Tibial nerve (tissue), 4 donors: ENCODE data around the gene FOXP4. TPM values are rescaled to one million over a fixed set of nuclear protein-coding genes. Genes with fewer than 3 reads are reported as not detected.

Experiments
- DNase-seq, 2 donors: peaks; one replicate each; pipeline ENCODE4 v3.0.0-alpha.2; 2019; ENCODE audit warnings: low spot score in 2 of 2
- H3K27ac ChIP-seq, 4 donors: fragments of 200-600 bp; sonication (generic) in 3 of 4; one replicate each; pipeline ENCODE4 v1.5.1; 2017 to 2019; ENCODE audit warnings: mild to moderate bottlenecking in 1 of 4
- H3K27me3 ChIP-seq, 2 donors: fragments of 200-600 bp; sonication (generic) in 1 of 2; one replicate each; pipeline versions ENCODE4 v1.5.1 to v1.6.0; 2017 to 2019
- H3K36me3 ChIP-seq, 3 donors: fragments of 200-600 bp; sonication (generic); one replicate each; pipeline ENCODE4 v1.5.1; 2018 to 2019
- H3K4me1 ChIP-seq, 4 donors: fragments of 200-600 bp; sonication (generic) in 3 of 4; one replicate each; pipeline ENCODE4 v1.5.1; 2017 to 2019
- H3K4me3 ChIP-seq, 4 donors: fragments of 200-600 bp; sonication (generic) in 3 of 4; one replicate each; pipeline ENCODE4 v1.5.1; 2017 to 2019; ENCODE audit warnings: mild to moderate bottlenecking in 1 of 4, moderate library complexity in 1 of 4
- H3K9me3 ChIP-seq, 4 donors: fragments of 200-600 bp; sonication (generic) in 3 of 4; one replicate each; pipeline ENCODE4 v1.5.1; 2017 to 2019
- EP300 ChIP-seq, 2 donors: sonication (generic); formaldehyde crosslinking; IDR thresholded peaks; one replicate each; pipeline ENCODE4 v1.6.1; 2017; ENCODE audit warnings: antibody characterized with exemption in 2 of 2, mild to moderate bottlenecking in 1 of 2
- POLR2A ChIP-seq, 2 donors: fragments of 450-650 bp; IDR thresholded peaks; one replicate each; pipeline ENCODE4 v1.6.1; 2017; ENCODE audit warnings: antibody characterized with exemption in 2 of 2, mild to moderate bottlenecking in 2 of 2, moderate library complexity in 2 of 2
- WGBS, 2 donors: methylation state at CpG; one replicate each; pipeline ENCODE4 v1.1.5; 2018; 5-methylcytosine and 5-hydroxymethylcytosine counted together
- total RNA-seq, 4 donors: library from RNA; depleted of rRNA; stranded (reverse); fragments of >200 nt; gene quantifications; one replicate each; pipeline ENCODE4 v1.1.0, GENCODE V29; 2016
- TF ChIP-seq, protein P1 (sequence below), 5 experiments: fragments of 200-600 bp in 3 of 5; fragments of 450-650 bp in 2 of 5; sonication (generic) in 3 of 5; IDR thresholded peaks; one replicate each; pipeline ENCODE4 v1.5.1; 2016 to 2019; ENCODE audit warnings: antibody characterized with exemption in 5 of 5, mild to moderate bottlenecking in 3 of 5, moderate library complexity in 2 of 5

FOXP4 gene
- total RNA-seq, 4 donors from 2014 or later: 11.1 to 16.2 (median 14.7) TPM

DNA sequence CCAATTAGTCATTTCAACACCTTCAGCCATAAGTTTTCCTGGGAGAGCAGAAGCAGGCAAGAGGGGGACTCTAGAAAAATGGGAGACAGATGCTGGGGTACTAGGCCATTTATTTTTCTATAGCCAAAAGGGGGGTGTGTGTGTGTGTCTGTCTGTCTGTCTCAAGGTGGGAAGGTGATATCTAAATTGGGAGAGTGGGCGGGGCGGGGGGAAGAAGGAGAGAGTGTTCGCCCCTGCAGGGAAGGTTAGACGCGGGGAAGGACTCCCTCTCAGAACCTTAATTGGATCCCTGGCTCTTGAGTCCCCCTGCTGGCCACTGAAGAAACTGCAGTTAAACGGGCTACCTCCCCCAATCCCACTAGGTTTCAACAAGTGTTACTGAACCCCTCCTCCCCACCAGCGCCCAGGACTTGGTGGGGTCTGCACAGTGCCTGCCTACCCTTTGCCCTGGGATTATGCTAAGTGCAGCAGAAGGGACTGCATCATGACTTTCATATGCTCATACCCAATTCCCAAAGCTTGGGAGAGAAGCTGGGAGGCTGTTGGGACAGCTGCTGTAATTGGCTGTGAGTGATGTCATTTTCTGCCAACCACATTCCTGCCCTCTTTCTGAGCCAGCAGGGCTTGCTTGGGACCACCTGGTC lies 45.8 kb downstream of the FOXP4 start:
- DNase-seq: peak; percentile 69 to 90
- H3K27me3 ChIP-seq: no peaks in the 10 kb centered on the region
- H3K27ac ChIP-seq: peak overlapping the region in 1 of 4 donors; percentile 47
- TF ChIP-seq EP300 (IDR thresholded peaks at IDR 0.05): no peak
- TF ChIP-seq POLR2A (IDR thresholded peaks at IDR 0.05): no peak
- TF ChIP-seq, protein P1, sequence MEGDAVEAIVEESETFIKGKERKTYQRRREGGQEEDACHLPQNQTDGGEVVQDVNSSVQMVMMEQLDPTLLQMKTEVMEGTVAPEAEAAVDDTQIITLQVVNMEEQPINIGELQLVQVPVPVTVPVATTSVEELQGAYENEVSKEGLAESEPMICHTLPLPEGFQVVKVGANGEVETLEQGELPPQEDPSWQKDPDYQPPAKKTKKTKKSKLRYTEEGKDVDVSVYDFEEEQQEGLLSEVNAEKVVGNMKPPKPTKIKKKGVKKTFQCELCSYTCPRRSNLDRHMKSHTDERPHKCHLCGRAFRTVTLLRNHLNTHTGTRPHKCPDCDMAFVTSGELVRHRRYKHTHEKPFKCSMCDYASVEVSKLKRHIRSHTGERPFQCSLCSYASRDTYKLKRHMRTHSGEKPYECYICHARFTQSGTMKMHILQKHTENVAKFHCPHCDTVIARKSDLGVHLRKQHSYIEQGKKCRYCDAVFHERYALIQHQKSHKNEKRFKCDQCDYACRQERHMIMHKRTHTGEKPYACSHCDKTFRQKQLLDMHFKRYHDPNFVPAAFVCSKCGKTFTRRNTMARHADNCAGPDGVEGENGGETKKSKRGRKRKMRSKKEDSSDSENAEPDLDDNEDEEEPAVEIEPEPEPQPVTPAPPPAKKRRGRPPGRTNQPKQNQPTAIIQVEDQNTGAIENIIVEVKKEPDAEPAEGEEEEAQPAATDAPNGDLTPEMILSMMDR (IDR thresholded peaks at IDR 0.05): peak; percentile 87 to 96 (median 93)
- H3K4me3 ChIP-seq: no peak overlapping the region
- no peaks in the 10 kb centered on the region for H3K9me3 ChIP-seq
- WGBS, 2 donors: 2 to 3% methylated on average over 7 of the region's 7 CpGs
- peaks cover 0 to 9% (median 0%) of the 10 kb centered on the region in 4 donors for H3K4me1 ChIP-seq
- peaks cover 0 to 90% (median 0%) of the 10 kb centered on the region in 3 donors for H3K36me3 ChIP-seq

DNA sequence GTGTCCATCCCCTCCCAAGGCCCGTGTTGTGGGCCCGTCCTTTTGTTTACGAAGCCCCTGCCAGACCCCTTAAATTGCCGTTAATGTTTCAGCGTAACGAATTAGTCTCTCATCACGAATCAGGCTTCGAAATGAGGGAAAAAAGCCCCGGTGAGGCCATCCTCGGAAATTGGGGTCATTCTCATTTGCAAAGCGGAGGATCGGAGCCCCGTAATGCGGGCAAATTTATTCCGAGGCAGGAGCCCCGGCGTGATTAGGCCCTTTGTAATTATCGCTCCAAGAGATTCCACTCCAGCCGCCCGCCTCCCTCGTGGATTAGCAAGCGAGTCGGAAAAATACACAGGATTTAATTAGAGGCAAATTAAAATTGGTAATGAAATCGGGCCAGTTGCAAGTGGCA lies 47.2 kb downstream of the FOXP4 start:
- no peak for DNase-seq
- H3K4me1 ChIP-seq: peaks cover 0 to 9% (median 0%) of the 10 kb centered on the region in 4 donors
- no peak overlapping the region for H3K27ac ChIP-seq
- TF ChIP-seq POLR2A (IDR thresholded peaks at IDR 0.05): no peak
- TF ChIP-seq, protein P1 (IDR thresholded peaks at IDR 0.05): no peak
- TF ChIP-seq EP300 (IDR thresholded peaks at IDR 0.05): no peak
- H3K27me3 ChIP-seq: no peaks in the 10 kb centered on the region
- H3K9me3 ChIP-seq: no peaks in the 10 kb centered on the region
- peaks cover 0 to 89% (median 0%) of the 10 kb centered on the region in 3 donors for H3K36me3 ChIP-seq
- WGBS, 2 donors: 84 to 85% methylated on average over 24 of the region's 24 CpGs
- H3K4me3 ChIP-seq: no peak overlapping the region

DNA sequence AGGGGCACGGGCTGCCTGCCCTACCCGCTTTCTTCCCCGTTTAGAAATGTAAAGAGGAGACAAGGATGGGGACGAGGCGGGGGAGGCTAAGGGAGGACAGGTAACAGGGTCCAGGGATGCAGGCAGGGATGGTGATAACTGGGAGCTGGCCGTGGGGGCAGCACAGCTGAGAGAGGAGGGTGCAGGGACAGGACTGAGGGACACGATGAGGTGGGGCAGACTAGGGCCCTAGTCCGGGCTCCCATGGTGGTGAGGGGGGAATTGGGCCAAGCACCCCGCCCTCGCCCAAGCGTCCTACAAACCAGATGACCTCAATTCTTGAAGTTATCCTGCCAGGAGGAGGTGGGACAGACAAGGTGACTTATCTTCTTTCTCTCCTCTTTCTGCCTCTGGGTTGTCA lies 47.7 kb downstream of the FOXP4 start:
- 79 to 82% methylated on average over 11 of the region's 11 CpGs for WGBS, 2 donors
- no peak overlapping the region for H3K27ac ChIP-seq
- peaks cover 0 to 89% (median 0%) of the 10 kb centered on the region in 3 donors for H3K36me3 ChIP-seq

DNA sequence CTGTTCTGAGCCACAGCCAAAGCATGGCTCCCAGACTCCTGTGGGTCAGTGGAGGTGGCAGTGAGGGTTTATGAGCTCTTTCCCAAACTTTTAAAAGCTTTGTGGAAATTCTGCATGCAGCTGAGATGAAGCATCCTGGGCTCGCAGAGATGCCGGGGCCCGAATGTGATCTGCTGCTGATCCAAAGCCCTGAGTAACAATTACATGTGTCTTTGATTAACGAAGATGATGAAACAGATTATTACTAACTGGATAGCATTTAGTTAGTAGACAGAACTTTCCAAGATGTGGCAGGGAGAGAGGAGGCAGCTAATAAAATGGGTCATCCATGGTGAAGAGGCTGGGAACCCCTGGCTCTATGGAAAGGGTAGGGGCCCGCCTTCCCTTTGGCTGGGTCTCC lies 48.1 kb downstream of the FOXP4 start:
- Histone ChIP-seq H3K36me3 (peaks cover 0 to 89% (median 0%) of the 10 kb centered on the region in 3 donors), H3K9me3 (no peaks in the 10 kb centered on the region), H3K4me3 (no peak overlapping the region), H3K4me1 (peaks cover 0 to 9% (median 0%) of the 10 kb centered on the region in 4 donors), H3K27me3 (no peaks in the 10 kb centered on the region), H3K27ac (no peak overlapping the region)
- TF ChIP-seq, protein P1 (IDR thresholded peaks at IDR 0.05): no peak
- WGBS, 2 donors: 88 to 90% methylated on average over 5 of the region's 5 CpGs
- no peak for DNase-seq

More for the DNA sequence above, 47.7 kb downstream of the FOXP4 start:
- Histone ChIP-seq H3K27me3 (no peaks in the 10 kb centered on the region), H3K4me3 (no peak overlapping the region), H3K4me1 (peaks cover 0 to 9% (median 0%) of the 10 kb centered on the region in 4 donors), H3K9me3 (no peaks in the 10 kb centered on the region)
- no peak for TF ChIP-seq EP300 (IDR thresholded peaks at IDR 0.05)
- TF ChIP-seq, protein P1 (IDR thresholded peaks at IDR 0.05): no peak
- TF ChIP-seq POLR2A (IDR thresholded peaks at IDR 0.05): no peak
- no peak for DNase-seq

DNA sequence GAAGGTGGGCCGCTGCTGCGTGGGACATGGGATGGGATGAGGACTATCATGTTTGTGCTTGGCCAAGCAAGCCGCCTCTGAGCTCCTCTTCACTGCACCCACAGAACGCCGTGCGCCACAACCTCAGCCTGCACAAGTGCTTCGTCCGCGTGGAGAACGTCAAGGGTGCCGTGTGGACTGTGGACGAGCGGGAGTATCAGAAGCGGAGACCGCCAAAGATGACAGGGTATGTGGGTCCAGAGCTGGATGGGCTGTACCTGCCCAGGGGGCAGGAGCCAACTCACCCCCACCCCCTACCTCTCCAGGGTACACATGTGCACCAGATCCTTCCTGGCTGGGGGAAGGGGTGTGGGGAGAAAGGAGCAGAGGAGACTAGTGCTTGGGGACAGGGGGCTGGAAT lies 48.6 kb downstream of the FOXP4 start:
- Histone ChIP-seq H3K9me3 (no peaks in the 10 kb centered on the region), H3K27ac (no peak overlapping the region), H3K4me1 (peaks cover 0 to 9% (median 0%) of the 10 kb centered on the region in 4 donors), H3K36me3 (peaks cover 0 to 89% (median 0%) of the 10 kb centered on the region in 3 donors), H3K4me3 (no peak overlapping the region), H3K27me3 (no peaks in the 10 kb centered on the region)
- TF ChIP-seq, protein P1 (IDR thresholded peaks at IDR 0.05): no peak
- TF ChIP-seq POLR2A (IDR thresholded peaks at IDR 0.05) (no peak), EP300 (IDR thresholded peaks at IDR 0.05) (no peak)
- WGBS, 2 donors: 77 to 89% methylated on average over 14 to 15 of the region's 15 CpGs
- no peak for DNase-seq
